K562 (cell line): ENCODE results near the gene HIVEP1. TPM values are rescaled to one million over a fixed set of nuclear protein-coding genes. Genes with fewer than 3 reads are reported as not detected.

Experiments
- ATAC-seq: fragments of 200-7000 bp; cut with Tn5 transposase; 3 replicates; pipeline ENCODE4 v1.9.1; 2020; ENCODE audit warnings: moderate library complexity
- BruUV-seq: library from RNA; stranded (reverse); fragments of 400-500 nt; replicated peaks from 2 replicates; lab custom pipeline; 2021; lab: Mats Ljungman, UMichigan
- CTCF ChIA-PET: fragments of 300-600 bp; formaldehyde crosslinking; extraction: SDS; loops from one replicate; lab custom pipeline; 2021; ENCODE audit warnings: low intra/inter-chr PET ratio; lab: Yijun Ruan, JAX
- POLR2A ChIA-PET: fragments of 300-600, 350-650 bp; sonication (Branson Sonifier 250); formaldehyde crosslinking; extraction: SDS; loops from one replicate; lab custom pipeline; 2021; ENCODE audit warnings: antibody characterized with exemption, inconsistent platforms; lab: Yijun Ruan, JAX
- DNase-seq, 4 experiments: peaks; one replicate each; pipeline versions ENCODE4 v3.0.0 to v3.0.0-alpha.2; 2011 to 2018; ENCODE audit warnings: low spot score in 3 of 4, mixed read lengths in 3 of 4; ENCODE audit errors: extremely low read depth in 1 of 4
- FAIRE-seq: peaks from 2 replicates; lab custom pipeline; 2011; peaks lifted over from hg19 to GRCh38; lab: Jason Lieb, UNC
- H2AFZ ChIP-seq: 2 replicates; pipeline ENCODE4 v1.6.0; 2011; ENCODE audit warnings: low read depth, low read length, control low read depth, inconsistent platforms
- H3K27ac ChIP-seq: fragments of 200-600 bp; 3 replicates; pipeline ENCODE4 v1.8.0; 2011; ENCODE audit warnings: low read depth, mild to moderate bottlenecking, control low read depth, inconsistent platforms, low read length, moderate library complexity, mixed read lengths; ENCODE audit errors: extremely low read depth
- H3K27me3 ChIP-seq, 2 experiments: fragments of 300-600 bp in 1 of 2; 2 replicates in 1 of 2; 3 replicates in 1 of 2; pipeline versions ENCODE4 v1.6.0 to v1.8.0; 2011; ENCODE audit warnings: inconsistent platforms in 2 of 2, low read length in 2 of 2, mild to moderate bottlenecking in 1 of 2, mixed read lengths in 1 of 2, moderate library complexity in 1 of 2; ENCODE audit not compliant: control insufficient read depth in 2 of 2, insufficient read depth in 2 of 2
- H3K36me3 ChIP-seq: fragments of 300-600 bp; 3 replicates; pipeline ENCODE4 v1.8.0; 2011; ENCODE audit warnings: mild to moderate bottlenecking, low read length, inconsistent platforms; ENCODE audit not compliant: control insufficient read depth, insufficient read depth
- H3K4me1 ChIP-seq, 2 experiments: fragments of 200-600 bp in 1 of 2; replicated peaks in 1 of 2; 2 replicates in 1 of 2; 3 replicates in 1 of 2; pipeline versions ENCODE4 v1.5.1 to v1.8.0; 2011; ENCODE audit warnings: inconsistent platforms in 2 of 2, low read length in 2 of 2, mild to moderate bottlenecking in 1 of 2, mixed read lengths in 1 of 2, moderate library complexity in 1 of 2; ENCODE audit not compliant: control insufficient read depth in 2 of 2, insufficient read depth in 2 of 2
- H3K4me2 ChIP-seq: 2 replicates; pipeline ENCODE4 v1.6.1; 2011; ENCODE audit warnings: low read length, control low read depth, inconsistent platforms, mixed read lengths; ENCODE audit not compliant: insufficient read depth
- H3K4me3 ChIP-seq: fragments of 200-600 bp; sonication (generic), shearing (Covaris generic); 2 replicates; pipeline ENCODE4 v1.5.1; 2016; ENCODE audit warnings: control low read depth, inconsistent platforms
- H3K79me2 ChIP-seq: fragments of 200-600 bp; 3 replicates; pipeline ENCODE4 v1.8.0; 2011; ENCODE audit warnings: low read length, inconsistent platforms; ENCODE audit not compliant: control insufficient read depth, insufficient read depth
- H3K9ac ChIP-seq, 2 experiments: 2 replicates each; pipeline versions ENCODE4 v1.6.0 to v1.6.1; 2011; ENCODE audit warnings: low read depth in 2 of 2, low read length in 2 of 2, control low read depth in 1 of 2, inconsistent platforms in 1 of 2, mild to moderate bottlenecking in 1 of 2, mixed read lengths in 1 of 2; ENCODE audit not compliant: insufficient read depth in 1 of 2
- H3K9me1 ChIP-seq: one replicate; pipeline ENCODE4 v1.6.0; 2011; ENCODE audit warnings: inconsistent platforms, mild to moderate bottlenecking, low read length, moderate library complexity; ENCODE audit not compliant: control insufficient read depth, insufficient read depth
- H3K9me3 ChIP-seq: replicated peaks from 2 replicates; pipeline ENCODE4 v1.5.1; 2011; ENCODE audit warnings: low read depth, low read length, inconsistent platforms; ENCODE audit not compliant: control insufficient read depth, insufficient read depth
- H4K20me1 ChIP-seq: replicated peaks from 2 replicates; pipeline ENCODE4 v1.6.1; 2011; ENCODE audit warnings: low read length, inconsistent platforms, mixed read lengths; ENCODE audit not compliant: control insufficient read depth, insufficient read depth
- ARID3A ChIP-seq: IDR thresholded peaks from 2 replicates; pipeline ENCODE4 v1.6.1; 2012; ENCODE audit warnings: low read depth, low read length, improper control_type of control experiment, borderline replicate concordance
- CEBPB ChIP-seq: fragments of 450-650 bp; IDR thresholded peaks from 2 replicates; pipeline ENCODE4 v1.6.1; 2016; ENCODE audit warnings: missing genetic modification characterization, missing compliant biosample characterization
- DMBX1 ChIP-seq: fragments of 250-450 bp; sonication (Bioruptor Pico); IDR thresholded peaks from 2 replicates; pipeline ENCODE4 v1.8.0; 2022; ENCODE audit warnings: inconsistent platforms, mild to moderate bottlenecking, moderate library complexity, borderline replicate concordance
- MGA ChIP-seq: fragments of 450-650 bp; IDR thresholded peaks from 2 replicates; pipeline ENCODE4 v1.6.1; 2016; ENCODE audit warnings: mild to moderate bottlenecking, moderate library complexity
- MTA2 ChIP-seq: fragments of 450-650 bp; IDR thresholded peaks from 2 replicates; pipeline ENCODE4 v1.6.1; 2016; ENCODE audit warnings: low read depth
- POU5F1 ChIP-seq: fragments of 150-350 bp; IDR thresholded peaks from 2 replicates; pipeline ENCODE4 v1.6.1; 2014; ENCODE audit warnings: borderline replicate concordance, low read length, low read depth, mild to moderate bottlenecking; ENCODE audit not compliant: partially characterized antibody
- RCOR1 ChIP-seq, 2 experiments: IDR thresholded peaks; 2 replicates each; pipeline ENCODE4 v1.6.1; 2012; ENCODE audit warnings: low read depth in 2 of 2, low read length in 2 of 2, borderline replicate concordance in 1 of 2, improper control_type of control experiment in 1 of 2
- ZBTB8A ChIP-seq: fragments of 450-650 bp; IDR thresholded peaks from 2 replicates; pipeline ENCODE4 v1.6.1; 2018; ENCODE audit warnings: mild to moderate bottlenecking, moderate library complexity; ENCODE audit not compliant: partially characterized antibody
- ZFPM2 ChIP-seq: fragments of 250-450 bp; sonication (Bioruptor Pico); IDR thresholded peaks from 2 replicates; pipeline ENCODE4 v1.5.1; 2022; ENCODE audit warnings: mild to moderate bottlenecking
- WGBS: fragments of 100-300 bp; shearing (Covaris generic); methylation state at CpG from one replicate; pipeline ENCODE4 v1.1.6; 2016; ENCODE audit warnings: low coverage, mixed read lengths; ENCODE audit not compliant: insufficient coverage; ENCODE audit errors: missing lambda C conversion rate; 5-methylcytosine and 5-hydroxymethylcytosine counted together
- in situ Hi-C: fragments of 300-500 bp; cut with MboI; formaldehyde crosslinking; loops from 4 replicates; pipeline ENCODE4 v1.15.0; 2018; ENCODE audit warnings: inconsistent platforms, mixed read lengths
- intact Hi-C: fragments of 100-400 bp; cut with micrococcal nuclease; formaldehyde crosslinking; loops from 2 replicates; pipeline ENCODE4 v1.14.2; 2022
- polyA plus RNA-seq, 8 experiments: library from polyadenylated mRNA; depleted of rRNA in 4 of 8; stranded (reverse) in 5 of 8; unstranded in 3 of 8; fragments of >200 nt; fragmentation: Nextera tagmentation in 2 of 8; fragmentation: Illumina TruSeq in 1 of 8; extraction: Ambion mirVana in 2 of 8; extraction: Trizol in 1 of 8; gene quantifications; 2 replicates each; pipeline versions ENCODE4 v1.2.1 to v1.2.3, GENCODE V29; 2011 to 2014; ENCODE audit warnings: inconsistent platforms in 1 of 8, missing spikeins in 1 of 8
- total RNA-seq, 7 experiments: library from RNA; depleted of rRNA in 6 of 7; stranded (reverse); fragments of >200 nt in 6 of 7; fragmentation: Illumina TruSeq in 2 of 7; extraction: Trizol in 2 of 7; gene quantifications; 2 replicates each; pipeline versions ENCODE4 v1.2.1 to v1.2.3, GENCODE V29; 2011 to 2021; ENCODE audit warnings: low replicate concordance in 1 of 7

Gene HIVEP1
- total and polyA plus RNA-seq, 9 of the 15 experiments (the other 6 are each of a cell fraction or from before 2014, with no cell fraction given): 6.0 to 33.3 (median 21.7) TPM

DNA sequence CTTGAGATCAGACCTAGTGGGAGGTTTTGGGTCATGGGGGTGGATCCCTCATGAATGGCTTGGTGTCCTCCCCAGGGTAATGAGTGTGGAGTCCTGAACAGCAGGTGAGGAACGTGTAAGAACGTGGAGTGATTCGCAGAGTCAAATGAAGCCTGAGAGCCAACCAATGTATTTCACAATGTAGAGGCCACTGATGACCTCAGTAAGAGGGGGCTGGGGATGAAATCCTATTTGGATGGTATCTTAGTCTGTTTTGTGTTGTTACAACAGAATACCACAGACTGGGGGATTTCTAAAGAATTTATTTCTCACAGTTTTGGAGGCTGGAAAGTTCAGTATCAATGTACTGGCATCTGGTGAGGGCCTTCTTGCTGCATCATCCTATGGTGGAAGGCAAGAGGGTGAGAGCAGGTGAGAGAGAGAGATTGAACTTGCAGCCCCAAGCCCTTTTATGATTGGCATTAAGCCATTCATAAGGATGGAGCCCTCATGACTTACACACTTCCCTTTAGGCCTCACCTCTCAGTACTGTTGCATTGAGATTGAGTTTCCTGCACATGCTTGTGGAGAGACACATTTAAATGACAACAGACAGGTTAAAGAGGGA lies 47.3 kb upstream of the HIVEP1 start:
- BruUV-seq: no TSS peak
- WGBS: 53% methylated on average over 3 of the region's 3 CpGs
- in situ Hi-C loops: no loop called here
- TF ChIP-seq ZFPM2 (CRISPR knock-in tag): no peak
- TF ChIP-seq ARID3A: no peak
- no peak for TF ChIP-seq RCOR1 (IDR thresholded peaks at IDR 0.05; ENCODE audit: borderline replicate concordance in 1 of 2, low read depth in 2 of 2, low read length in 2 of 2)
- peak; percentile 64 for TF ChIP-seq CEBPB
- no peak for TF ChIP-seq DMBX1
- TF ChIP-seq MTA2: no peak
- TF ChIP-seq POU5F1: no peak
- TF ChIP-seq ZBTB8A: no peak
- TF ChIP-seq MGA: no peak

More for the DNA sequence above, 47.3 kb upstream of the HIVEP1 start:
- Histone ChIP-seq H4K20me1 (no peaks in the 10 kb centered on the region), H3K27ac (no peak overlapping the region), H3K4me1 (peaks cover 7 to 21% of the 10 kb centered on the region in 2 experiments), H2AFZ (peak overlapping the region; percentile 46), H3K9me1 (no peaks in the 10 kb centered on the region), H3K9ac (no peak overlapping the region), H3K4me3 (no peak overlapping the region), H3K79me2 (no peaks in the 10 kb centered on the region), H3K27me3 (no peaks in the 10 kb centered on the region), H3K9me3 (no peaks in the 10 kb centered on the region; the same call in 1 of the 2 replicates), H3K36me3 (no peaks in the 10 kb centered on the region), H3K4me2 (no peak overlapping the region)
- DNase-seq (no peak), FAIRE-seq (no peak), ATAC-seq (no peak)
- POLR2A ChIA-PET: no interaction called here
- CTCF ChIA-PET: no interaction called here
- intact Hi-C loops: no loop called here
